ENCODE results near the gene OSMR. TPM values are rescaled to one million over a fixed set of nuclear protein-coding genes. Genes with fewer than 3 reads are reported as not detected.

The OSMR gene
- total RNA-seq, 1 experiment from 2014 or later = 82.4 TPM

- Histone ChIP-seq H3K4me1 (ENCODE audit: control insufficient read depth, insufficient read depth, low read length) (peaks cover 44% of the 10 kb centered on the region), H3K27ac (ENCODE audit: low read length) (peak overlapping the region; percentile 93), H3K4me3 (ENCODE audit: low read depth in 2 of 2, low read length in 2 of 2) (no peak overlapping the region), H3K9me3 (ENCODE audit: control insufficient read depth, insufficient read depth, low read depth, low read length) (no peaks in the 10 kb centered on the region), H3K27me3 (ENCODE audit: control insufficient read depth, insufficient read depth, low read length) (no peaks in the 10 kb centered on the region), H3K36me3 (ENCODE audit: control insufficient read depth, insufficient read depth, low read length) (no peaks in the 10 kb centered on the region)
- TF ChIP-seq, protein P1, sequence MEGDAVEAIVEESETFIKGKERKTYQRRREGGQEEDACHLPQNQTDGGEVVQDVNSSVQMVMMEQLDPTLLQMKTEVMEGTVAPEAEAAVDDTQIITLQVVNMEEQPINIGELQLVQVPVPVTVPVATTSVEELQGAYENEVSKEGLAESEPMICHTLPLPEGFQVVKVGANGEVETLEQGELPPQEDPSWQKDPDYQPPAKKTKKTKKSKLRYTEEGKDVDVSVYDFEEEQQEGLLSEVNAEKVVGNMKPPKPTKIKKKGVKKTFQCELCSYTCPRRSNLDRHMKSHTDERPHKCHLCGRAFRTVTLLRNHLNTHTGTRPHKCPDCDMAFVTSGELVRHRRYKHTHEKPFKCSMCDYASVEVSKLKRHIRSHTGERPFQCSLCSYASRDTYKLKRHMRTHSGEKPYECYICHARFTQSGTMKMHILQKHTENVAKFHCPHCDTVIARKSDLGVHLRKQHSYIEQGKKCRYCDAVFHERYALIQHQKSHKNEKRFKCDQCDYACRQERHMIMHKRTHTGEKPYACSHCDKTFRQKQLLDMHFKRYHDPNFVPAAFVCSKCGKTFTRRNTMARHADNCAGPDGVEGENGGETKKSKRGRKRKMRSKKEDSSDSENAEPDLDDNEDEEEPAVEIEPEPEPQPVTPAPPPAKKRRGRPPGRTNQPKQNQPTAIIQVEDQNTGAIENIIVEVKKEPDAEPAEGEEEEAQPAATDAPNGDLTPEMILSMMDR (IDR thresholded peaks at IDR 0.05) = peak; percentile 90
- TF ChIP-seq TCF7L2 (IDR thresholded peaks at IDR 0.05; ENCODE audit: low read depth, low read length) (peak; percentile 81), POLR2AphosphoS5 (IDR thresholded peaks at IDR 0.05; ENCODE audit: low read depth, low read length) (no peak; the same call in 1 of the 2 replicates), SIN3A (IDR thresholded peaks at IDR 0.05; ENCODE audit: borderline replicate concordance, insufficient read depth, low read depth, low read length) (no peak)
- ChIA-PET CTCF (interaction anchor here (0.6 to 3.8 kb wide), 16 partner anchors 9 to 389 kb away, joined by 3 to 67 read pairs (median 4); no protein-coding TSS in a partner anchor), POLR2A (interaction anchor here (0.6 to 0.8 kb wide), 2 partner anchors 239 to 368 kb away, joined by 5 to 12 read pairs; no protein-coding TSS in a partner anchor)
- DNase-seq (ENCODE audit: low read depth, low spot score) = no peak
- in situ Hi-C loops (cut with HindIII; ENCODE audit: low pct_unique_long_range_greater_than_20kb, low sequenced_read_pairs) (no loop called here), intact Hi-C loops (cut with micrococcal nuclease; ENCODE audit: unreplicated experiment) (loop anchor here (2.0 kb wide), 3 partner anchors 255 to 389 kb away; no protein-coding TSS in a partner anchor)
- peak; percentile 90 for ATAC-seq
- no TSS peak for BruUV-seq (replicated peaks)
These were observed 36.1 kb upstream of the OSMR start for GRCh38 chr5:38809388-38810359.

- in situ Hi-C loops (cut with HindIII; ENCODE audit: low pct_unique_long_range_greater_than_20kb, low sequenced_read_pairs) (no loop called here), intact Hi-C loops (cut with micrococcal nuclease; ENCODE audit: unreplicated experiment) (no loop called here)
- no TSS peak for BruUV-seq (replicated peaks)
- peaks cover 9% of the 10 kb centered on the region for H3K4me1 ChIP-seq (ENCODE audit: control insufficient read depth, insufficient read depth, low read length)
- ChIA-PET POLR2A (no interaction called here), CTCF (interaction anchor here (0.7 kb wide), 1 partner anchor 89 kb away, joined by 3 read pairs; no protein-coding TSS in a partner anchor)
- no peaks in the 10 kb centered on the region; the same call in 1 of the 2 replicates for H3K36me3 ChIP-seq (ENCODE audit: control insufficient read depth, insufficient read depth, low read length)
- no peaks in the 10 kb centered on the region for H3K27me3 ChIP-seq (ENCODE audit: control insufficient read depth, insufficient read depth, low read length)
- ATAC-seq (no peak), DNase-seq (ENCODE audit: low read depth, low spot score) (no peak)
- H3K9me3 ChIP-seq (ENCODE audit: control insufficient read depth, insufficient read depth, low read depth, low read length) = no peaks in the 10 kb centered on the region
- TF ChIP-seq, protein P1 (IDR thresholded peaks at IDR 0.05) = no peak
- TF ChIP-seq POLR2AphosphoS5 (IDR thresholded peaks at IDR 0.05; ENCODE audit: low read depth, low read length) = no peak
- no peak for TF ChIP-seq TCF7L2 (IDR thresholded peaks at IDR 0.05; ENCODE audit: low read depth, low read length)
- no peak for TF ChIP-seq SIN3A (IDR thresholded peaks at IDR 0.05; ENCODE audit: borderline replicate concordance, insufficient read depth, low read depth, low read length)
- H3K27ac ChIP-seq (ENCODE audit: low read length) = no peak overlapping the region
- H3K4me3 ChIP-seq (ENCODE audit: low read depth in 2 of 2, low read length in 2 of 2) = no peak overlapping the region
These were observed 30.9 kb upstream of the OSMR start for GRCh38 chr5:38814879-38815278.
